Endothelial cell of umbilical vein (primary cell): ENCODE measurements around the gene SOX8. TPM values are rescaled to one million over a fixed set of nuclear protein-coding genes. Genes with fewer than 3 reads are reported as not detected.

Experiments used
- BruUV-seq: library from RNA; stranded (reverse); fragments of 400-500 nt; replicated peaks from 2 replicates; lab custom pipeline; 2021; lab: Mats Ljungman, UMichigan
- CTCF ChIA-PET: fragments of 300-600, 350-600 bp; sonication (Branson Sonifier 250); formaldehyde crosslinking; loops from one replicate; lab custom pipeline; 2021; ENCODE audit warnings: antibody characterized with exemption, inconsistent platforms; lab: Charles Lee
- POLR2A ChIA-PET: fragments of 300-600, 350-600 bp; sonication (Branson Sonifier 250); formaldehyde crosslinking; loops from one replicate; lab custom pipeline; 2021; ENCODE audit warnings: antibody characterized with exemption, inconsistent platforms; lab: Charles Lee
- DNase-seq: peaks from one replicate; pipeline ENCODE4 v3.0.0-alpha.2; 2011; ENCODE audit warnings: low read depth, low spot score
- FAIRE-seq: peaks from 2 replicates; lab custom pipeline; 2011; peaks lifted over from hg19 to GRCh38; lab: Jason Lieb, UNC
- H2AFZ ChIP-seq: 2 replicates; pipeline ENCODE4 v1.6.0; 2012; ENCODE audit warnings: low read depth, low read length, control low read depth, inconsistent platforms
- H3K27ac ChIP-seq: 2 replicates; pipeline ENCODE4 v1.5.1; 2011; ENCODE audit warnings: low read depth, mild to moderate bottlenecking, control low read depth, low read length, moderate library complexity; ENCODE audit not compliant: insufficient read depth
- H3K27me3 ChIP-seq, 2 experiments: 2 replicates each; pipeline versions ENCODE4 v1.6.0 to v1.6.1; 2011; ENCODE audit warnings: low read length in 2 of 2, mixed read lengths in 1 of 2; ENCODE audit not compliant: control insufficient read depth in 2 of 2, insufficient read depth in 2 of 2
- H3K36me3 ChIP-seq, 2 experiments: 2 replicates in 1 of 2; 3 replicates in 1 of 2; pipeline ENCODE4 v1.5.1; 2011; ENCODE audit warnings: low read length in 2 of 2, mild to moderate bottlenecking in 1 of 2, moderate library complexity in 1 of 2; ENCODE audit not compliant: control insufficient read depth in 2 of 2, insufficient read depth in 2 of 2; ENCODE audit errors: extremely low read depth in 1 of 2
- H3K4me1 ChIP-seq: 3 replicates; pipeline ENCODE4 v1.5.1; 2011; ENCODE audit warnings: mild to moderate bottlenecking, low read length; ENCODE audit not compliant: control insufficient read depth, insufficient read depth; ENCODE audit errors: extremely low read depth
- H3K4me2 ChIP-seq: 2 replicates; pipeline ENCODE4 v1.6.1; 2011; ENCODE audit warnings: low read length, control low read depth, mixed read lengths; ENCODE audit not compliant: insufficient read depth
- H3K4me3 ChIP-seq, 3 experiments: fragments of 200-600 bp in 1 of 3; sonication (generic), shearing (Covaris generic) in 1 of 3; replicated peaks in 1 of 3; 2 replicates each; pipeline ENCODE4 v1.5.1; 2011 to 2016; ENCODE audit warnings: control low read depth in 3 of 3, low read length in 3 of 3, mild to moderate bottlenecking in 2 of 3, inconsistent platforms in 1 of 3, low read depth in 1 of 3, moderate library complexity in 1 of 3; ENCODE audit not compliant: insufficient read depth in 1 of 3
- H3K79me2 ChIP-seq: 2 replicates; pipeline ENCODE4 v1.6.0; 2012; ENCODE audit warnings: low read length, inconsistent platforms; ENCODE audit not compliant: control insufficient read depth, insufficient read depth
- H3K9ac ChIP-seq: replicated peaks from 2 replicates; pipeline ENCODE3; 2011; ENCODE audit warnings: low read length, control low read depth; ENCODE audit not compliant: insufficient read depth; ENCODE audit errors: extremely low read depth
- H3K9me1 ChIP-seq: replicated peaks from 3 replicates; pipeline ENCODE4 v1.6.0; 2011; ENCODE audit warnings: mild to moderate bottlenecking, low read length; ENCODE audit not compliant: control insufficient read depth, insufficient read depth; ENCODE audit errors: extremely low read depth
- H3K9me3 ChIP-seq: replicated peaks from 2 replicates; pipeline ENCODE4 v1.5.1; 2012; ENCODE audit warnings: low read length, inconsistent platforms; ENCODE audit not compliant: control insufficient read depth, insufficient read depth
- H4K20me1 ChIP-seq: replicated peaks from 2 replicates; pipeline ENCODE3; 2011; ENCODE audit warnings: mild to moderate bottlenecking, low read length; ENCODE audit not compliant: control insufficient read depth, insufficient read depth; ENCODE audit errors: extremely low read depth
- EZH2 ChIP-seq: IDR thresholded peaks from 2 replicates; pipeline ENCODE4 v1.6.1; 2012; ENCODE audit warnings: borderline replicate concordance, low read depth, mild to moderate bottlenecking, moderate library complexity, low read length, inconsistent platforms; ENCODE audit not compliant: severe bottlenecking
- FOS ChIP-seq: IDR thresholded peaks from 2 replicates; pipeline ENCODE4 v1.6.1; 2011; ENCODE audit warnings: mild to moderate bottlenecking, low read length, moderate library complexity, borderline replicate concordance; ENCODE audit not compliant: insufficient read depth
- GATA2 ChIP-seq: IDR thresholded peaks from 2 replicates; pipeline ENCODE4 v1.7.0; 2011; ENCODE audit warnings: low read depth, mild to moderate bottlenecking, moderate library complexity, mixed read lengths, low read length; ENCODE audit not compliant: insufficient read length, insufficient read depth
- JUN ChIP-seq: IDR thresholded peaks from 2 replicates; pipeline ENCODE4 v1.6.1; 2011; ENCODE audit warnings: borderline replicate concordance, low read depth; ENCODE audit not compliant: insufficient read length, insufficient read depth
- MAX ChIP-seq: IDR thresholded peaks from 2 replicates; pipeline ENCODE4 v1.6.1; 2011; ENCODE audit not compliant: insufficient read depth, insufficient read length
- MYC ChIP-seq: IDR thresholded peaks from one replicate; pipeline ENCODE4 v1.6.1; 2011; ENCODE audit warnings: mild to moderate bottlenecking, low read depth, low read length
- POLR2A ChIP-seq: IDR thresholded peaks from 2 replicates; pipeline ENCODE4 v1.6.1; 2012; ENCODE audit warnings: low read depth, mild to moderate bottlenecking, control low read depth, low read length
- POLR2AphosphoS5 ChIP-seq: IDR thresholded peaks from 2 replicates; pipeline ENCODE4 v1.6.1; 2012; ENCODE audit warnings: low read depth, mild to moderate bottlenecking, control low read depth, low read length, moderate library complexity; ENCODE audit not compliant: insufficient read depth
- dilution Hi-C: fragments of 300-500 bp; cut with MboI; formaldehyde crosslinking; loops from one replicate; pipeline ENCODE4 v1.15.0; 2019; ENCODE audit warnings: low sequenced_read_pairs; ENCODE audit not compliant: extremely low pct_ligation_motif_present
- intact Hi-C: fragments of 100-400 bp; cut with micrococcal nuclease; formaldehyde crosslinking; loops from one replicate; pipeline ENCODE4 v1.10.0; 2022
- polyA plus RNA-seq, 4 experiments: library from polyadenylated mRNA; depleted of rRNA in 3 of 4; stranded (reverse) in 3 of 4; unstranded in 1 of 4; fragments of >200 nt; gene quantifications; 2 replicates each; pipeline versions ENCODE4 v1.2.1 to v1.2.3, GENCODE V29; 2011 to 2012; ENCODE audit warnings: missing spikeins in 1 of 4
- total RNA-seq: library from RNA; stranded (reverse); gene quantifications from 2 replicates; pipeline ENCODE4 v1.2.3, GENCODE V29; 2021
- TF ChIP-seq, protein P1 (sequence below), 2 donors: IDR thresholded peaks; 1 replicate in 1 of 2; 2 replicates in 1 of 2; pipeline ENCODE4 v1.5.1; 2011; ENCODE audit warnings: low read length in 2 of 2, mild to moderate bottlenecking in 2 of 2, moderate library complexity in 2 of 2, control low read depth in 1 of 2, inconsistent platforms in 1 of 2, low read depth in 1 of 2; ENCODE audit not compliant: insufficient read depth in 1 of 2; ENCODE audit errors: extremely low read depth in 1 of 2

SOX8 gene
- total and polyA plus RNA-seq, 2 donors (not counting 3 experiments of a cell fraction or from before 2014, with no cell fraction given) = 0.52 to 0.53 TPM

DNA sequence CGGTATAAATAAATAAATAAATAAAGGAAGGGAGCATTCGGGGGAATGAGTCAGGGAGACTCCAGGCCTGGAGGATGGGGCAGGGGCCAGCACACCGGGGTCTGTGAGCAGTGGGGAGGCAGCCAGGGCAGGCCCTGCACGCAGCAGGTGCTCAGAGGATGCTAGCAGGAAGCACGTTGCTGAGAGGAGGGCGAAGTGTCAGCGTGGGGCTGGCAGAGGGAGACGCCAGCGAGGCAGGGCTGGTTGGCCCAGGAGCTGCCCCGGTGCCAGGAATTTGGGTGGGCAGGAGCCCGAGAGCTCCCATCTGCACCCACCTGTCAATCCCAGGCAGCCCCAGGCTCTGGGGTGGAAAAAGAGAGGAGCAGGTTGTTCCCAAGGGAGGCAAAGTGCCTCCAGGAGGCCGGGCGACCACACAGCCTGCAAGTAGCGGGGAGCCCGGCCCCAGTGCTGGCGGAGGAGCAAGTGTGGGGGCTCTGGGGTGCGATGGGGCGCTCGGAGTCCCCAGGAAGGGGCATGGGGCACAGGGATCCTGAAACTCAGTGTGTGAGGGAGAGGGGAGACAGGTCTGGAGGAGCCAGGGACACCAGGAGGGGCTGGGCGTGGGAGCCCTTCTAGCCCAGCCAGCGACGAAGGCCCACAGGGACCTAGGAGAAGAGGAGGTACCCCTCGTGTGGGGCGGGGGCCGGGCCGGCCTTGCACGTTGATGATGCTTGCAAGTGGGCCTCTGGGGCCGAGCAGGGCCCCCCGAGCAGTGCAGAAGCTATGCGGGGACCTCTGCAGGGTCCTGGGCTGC, 28.0 kb downstream of the SOX8 start:
- intact Hi-C loops = no loop called here
- Histone ChIP-seq H3K4me2 (no peak overlapping the region), H3K27ac (no peak overlapping the region), H3K9me3 (no peaks in the 10 kb centered on the region), H3K79me2 (no peaks in the 10 kb centered on the region), H3K9ac (no peak overlapping the region), H3K4me3 (no peak overlapping the region), H3K9me1 (no peaks in the 10 kb centered on the region), H3K36me3 (no peaks in the 10 kb centered on the region), H4K20me1 (no peaks in the 10 kb centered on the region), H3K27me3 (no peaks in the 10 kb centered on the region), H2AFZ (no peak overlapping the region), H3K4me1 (no peaks in the 10 kb centered on the region)
- TF ChIP-seq JUN (no peak), EZH2 (no peak), POLR2AphosphoS5 (no peak), MAX (no peak), FOS (no peak), GATA2 (no peak), MYC (no peak), POLR2A (no peak)
- TF ChIP-seq, protein P1, sequence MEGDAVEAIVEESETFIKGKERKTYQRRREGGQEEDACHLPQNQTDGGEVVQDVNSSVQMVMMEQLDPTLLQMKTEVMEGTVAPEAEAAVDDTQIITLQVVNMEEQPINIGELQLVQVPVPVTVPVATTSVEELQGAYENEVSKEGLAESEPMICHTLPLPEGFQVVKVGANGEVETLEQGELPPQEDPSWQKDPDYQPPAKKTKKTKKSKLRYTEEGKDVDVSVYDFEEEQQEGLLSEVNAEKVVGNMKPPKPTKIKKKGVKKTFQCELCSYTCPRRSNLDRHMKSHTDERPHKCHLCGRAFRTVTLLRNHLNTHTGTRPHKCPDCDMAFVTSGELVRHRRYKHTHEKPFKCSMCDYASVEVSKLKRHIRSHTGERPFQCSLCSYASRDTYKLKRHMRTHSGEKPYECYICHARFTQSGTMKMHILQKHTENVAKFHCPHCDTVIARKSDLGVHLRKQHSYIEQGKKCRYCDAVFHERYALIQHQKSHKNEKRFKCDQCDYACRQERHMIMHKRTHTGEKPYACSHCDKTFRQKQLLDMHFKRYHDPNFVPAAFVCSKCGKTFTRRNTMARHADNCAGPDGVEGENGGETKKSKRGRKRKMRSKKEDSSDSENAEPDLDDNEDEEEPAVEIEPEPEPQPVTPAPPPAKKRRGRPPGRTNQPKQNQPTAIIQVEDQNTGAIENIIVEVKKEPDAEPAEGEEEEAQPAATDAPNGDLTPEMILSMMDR (IDR thresholded peaks at IDR 0.05; ENCODE audit: extremely low read depth in 1 of 2, insufficient read depth in 1 of 2, low read depth in 1 of 2, low read length in 2 of 2) = no peak
- dilution Hi-C loops = no loop called here
- POLR2A ChIA-PET = no interaction called here
- CTCF ChIA-PET = no interaction called here
- BruUV-seq = no TSS peak
- DNase-seq (no peak), FAIRE-seq (no peak)
